Measurements from ENCODE around the gene RIMS3.

The RIMS3 gene

DNA sequence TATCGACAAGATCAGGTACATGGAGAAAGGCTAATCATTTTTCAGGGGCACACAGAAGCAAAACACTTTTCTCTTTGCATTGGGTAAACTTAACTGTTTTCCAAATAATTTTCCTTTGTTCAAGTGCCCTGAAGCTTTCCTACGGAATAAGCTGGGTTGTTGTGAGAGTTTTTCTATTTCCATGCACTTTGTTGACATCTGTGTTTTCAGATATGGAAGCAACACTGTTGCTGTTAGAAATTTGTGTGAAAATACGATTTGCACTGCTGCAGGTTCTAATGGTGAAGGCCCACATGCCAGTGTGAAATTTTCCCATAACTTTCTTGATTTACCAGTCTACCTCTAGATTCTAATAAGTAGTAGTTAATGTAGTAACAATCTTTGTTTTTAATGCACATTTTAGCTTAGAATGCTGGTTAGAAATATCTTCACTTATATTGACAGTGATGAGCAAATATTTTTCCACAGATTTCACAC, 44.4 kb upstream of the RIMS3 start:
- Histone ChIP-seq H3K23ac (ENCODE audit: low read length) (no peak overlapping the region), H3K27me3 (ENCODE audit: insufficient read depth, low read length, poor library complexity) (no peaks in the 10 kb centered on the region), H3K18ac (ENCODE audit: low read length) (no peak overlapping the region), H2BK5ac (ENCODE audit: low read length) (no peak overlapping the region), H3K4me2 (ENCODE audit: low read length) (peak overlapping the region; percentile 57), H3K27ac (ENCODE audit: low read depth, low read length) (no peak overlapping the region), H3K9ac (ENCODE audit: low read length) (peak overlapping the region; percentile 77), H3K4ac (ENCODE audit: low read depth, low read length) (no peak overlapping the region), H3K36me3 (ENCODE audit: control insufficient read depth, insufficient read depth, low read length) (no peaks in the 10 kb centered on the region), H3K4me1 (ENCODE audit: control insufficient read depth, low read depth, low read length) (no peaks in the 10 kb centered on the region), H2BK15ac (replicated peaks; ENCODE audit: low read depth) (no peak overlapping the region), H4K8ac (ENCODE audit: low read depth, low read length) (no peak overlapping the region), H2AK5ac (ENCODE audit: low read length) (no peak overlapping the region), H3K79me1 (ENCODE audit: low read length) (peaks cover 3% of the 10 kb centered on the region), H3K79me2 (ENCODE audit: control insufficient read depth, insufficient read depth, low read length) (peaks cover 28% of the 10 kb centered on the region), H3K56ac (ENCODE audit: low read length) (peak overlapping the region; percentile 83), H2BK120ac (ENCODE audit: low read depth, low read length) (no peak overlapping the region), H3K4me3 (ENCODE audit: low read length) (peak overlapping the region; percentile 68), H4K5ac (ENCODE audit: low read length) (no peak overlapping the region)
- DNase-seq: no peak
- no CpG with 5 or more reads among the region's 3 CpGs for WGBS (ENCODE audit: extremely low coverage, insufficient coverage, low lambda C conversion rate)

GRCh38 chr1:40709100-40709801, 43.8 kb upstream of the RIMS3 start:
- Histone ChIP-seq H3K79me2 (ENCODE audit: control insufficient read depth, insufficient read depth, low read length) (peaks cover 33% of the 10 kb centered on the region), H3K79me1 (ENCODE audit: low read length) (peaks cover 3% of the 10 kb centered on the region), H3K4me2 (ENCODE audit: low read length) (peak overlapping the region; percentile 94), H4K5ac (ENCODE audit: low read length) (peak overlapping the region; percentile 23), H4K8ac (ENCODE audit: low read depth, low read length) (no peak overlapping the region), H3K4ac (ENCODE audit: low read depth, low read length) (peak overlapping the region; percentile 62), H3K18ac (ENCODE audit: low read length) (peak overlapping the region; percentile 92), H3K27ac (ENCODE audit: low read depth, low read length) (no peak overlapping the region), H3K9ac (ENCODE audit: low read length) (peak overlapping the region; percentile 80), H3K27me3 (ENCODE audit: insufficient read depth, low read length, poor library complexity) (no peaks in the 10 kb centered on the region), H2BK120ac (ENCODE audit: low read depth, low read length) (peak overlapping the region; percentile 35), H3K56ac (ENCODE audit: low read length) (peak overlapping the region; percentile 83), H3K4me1 (ENCODE audit: control insufficient read depth, low read depth, low read length) (no peaks in the 10 kb centered on the region), H3K23ac (ENCODE audit: low read length) (no peak overlapping the region), H2BK5ac (ENCODE audit: low read length) (no peak overlapping the region), H3K36me3 (ENCODE audit: control insufficient read depth, insufficient read depth, low read length) (no peaks in the 10 kb centered on the region), H3K4me3 (ENCODE audit: low read length) (peak overlapping the region; percentile 73), H2BK15ac (replicated peaks; ENCODE audit: low read depth) (no peak overlapping the region), H2AK5ac (ENCODE audit: low read length) (no peak overlapping the region)
- peak; percentile 99 for DNase-seq
- WGBS (ENCODE audit: extremely low coverage, insufficient coverage, low lambda C conversion rate): no CpG with 5 or more reads among the region's 10 CpGs

- H2AK5ac ChIP-seq (ENCODE audit: low read length): no peak overlapping the region
- H3K27ac ChIP-seq (ENCODE audit: low read depth, low read length): no peak overlapping the region
- H3K4me2 ChIP-seq (ENCODE audit: low read length): peak overlapping the region; percentile 94
- H3K18ac ChIP-seq (ENCODE audit: low read length): peak overlapping the region; percentile 92
- no peaks in the 10 kb centered on the region for H3K36me3 ChIP-seq (ENCODE audit: control insufficient read depth, insufficient read depth, low read length)
- H3K4me1 ChIP-seq (ENCODE audit: control insufficient read depth, low read depth, low read length): no peaks in the 10 kb centered on the region
- H3K27me3 ChIP-seq (ENCODE audit: insufficient read depth, low read length, poor library complexity): no peaks in the 10 kb centered on the region
- H3K79me2 ChIP-seq (ENCODE audit: control insufficient read depth, insufficient read depth, low read length): peaks cover 33% of the 10 kb centered on the region
- H3K4me3 ChIP-seq (ENCODE audit: low read length): peak overlapping the region; percentile 73
- no peak overlapping the region for H4K8ac ChIP-seq (ENCODE audit: low read depth, low read length)
- peak; percentile 95 for DNase-seq
- WGBS (ENCODE audit: extremely low coverage, insufficient coverage, low lambda C conversion rate): no CpG with 5 or more reads among the region's 3 CpGs
- peak overlapping the region; percentile 80 for H3K9ac ChIP-seq (ENCODE audit: low read length)
- H3K4ac ChIP-seq (ENCODE audit: low read depth, low read length): no peak overlapping the region
- peaks cover 3% of the 10 kb centered on the region for H3K79me1 ChIP-seq (ENCODE audit: low read length)
- H3K56ac ChIP-seq (ENCODE audit: low read length): peak overlapping the region; percentile 75
- no peak overlapping the region for H2BK120ac ChIP-seq (ENCODE audit: low read depth, low read length)
- no peak overlapping the region for H2BK15ac ChIP-seq (replicated peaks; ENCODE audit: low read depth)
- no peak overlapping the region for H2BK5ac ChIP-seq (ENCODE audit: low read length)
- no peak overlapping the region for H3K23ac ChIP-seq (ENCODE audit: low read length)
- H4K5ac ChIP-seq (ENCODE audit: low read length): no peak overlapping the region
Measured at GRCh38 chr1:40708750-40709099, 43.2 kb upstream of the RIMS3 start.

DNA sequence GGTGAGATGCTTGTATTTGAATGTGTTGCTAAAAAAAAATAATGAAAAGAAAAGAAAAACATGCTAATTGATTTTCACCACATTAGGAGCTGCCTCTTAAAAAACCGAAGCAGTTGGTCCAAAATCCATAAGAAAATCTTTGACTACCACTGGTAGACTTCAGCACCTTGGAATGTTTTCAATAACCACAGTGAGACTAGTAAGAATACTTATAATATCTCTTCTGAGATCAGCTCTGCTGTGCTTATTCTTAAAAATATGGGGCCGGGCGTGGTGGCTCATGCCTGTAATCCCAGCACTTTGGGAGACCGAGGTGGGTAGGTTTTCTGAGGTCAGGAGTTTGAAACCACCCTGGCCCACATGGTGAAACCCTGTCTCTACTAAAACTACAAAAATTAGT, 41.1 kb upstream of the RIMS3 start:
- H3K23ac ChIP-seq (ENCODE audit: low read length): no peak overlapping the region
- H3K56ac ChIP-seq (ENCODE audit: low read length): no peak overlapping the region
- H4K5ac ChIP-seq (ENCODE audit: low read length): no peak overlapping the region
- no peak overlapping the region for H3K27ac ChIP-seq (ENCODE audit: low read depth, low read length)
- H3K36me3 ChIP-seq (ENCODE audit: control insufficient read depth, insufficient read depth, low read length): no peaks in the 10 kb centered on the region
- no peak overlapping the region for H3K4me2 ChIP-seq (ENCODE audit: low read length)
- H2BK15ac ChIP-seq (replicated peaks; ENCODE audit: low read depth): no peak overlapping the region
- no peak for DNase-seq
- H3K18ac ChIP-seq (ENCODE audit: low read length): no peak overlapping the region
- H3K79me2 ChIP-seq (ENCODE audit: control insufficient read depth, insufficient read depth, low read length): peaks cover 32% of the 10 kb centered on the region
- H3K4me1 ChIP-seq (ENCODE audit: control insufficient read depth, low read depth, low read length): no peaks in the 10 kb centered on the region
- no CpG with 5 or more reads among the region's 4 CpGs for WGBS (ENCODE audit: extremely low coverage, insufficient coverage, low lambda C conversion rate)
- no peak overlapping the region for H3K4me3 ChIP-seq (ENCODE audit: low read length)
- H2BK5ac ChIP-seq (ENCODE audit: low read length): no peak overlapping the region
- H2BK120ac ChIP-seq (ENCODE audit: low read depth, low read length): no peak overlapping the region
- H3K4ac ChIP-seq (ENCODE audit: low read depth, low read length): no peak overlapping the region
- no peak overlapping the region for H3K9ac ChIP-seq (ENCODE audit: low read length)
- no peaks in the 10 kb centered on the region for H3K27me3 ChIP-seq (ENCODE audit: insufficient read depth, low read length, poor library complexity)
- H2AK5ac ChIP-seq (ENCODE audit: low read length): no peak overlapping the region
- H4K8ac ChIP-seq (ENCODE audit: low read depth, low read length): no peak overlapping the region
- peaks cover 5% of the 10 kb centered on the region for H3K79me1 ChIP-seq (ENCODE audit: low read length)

GRCh38 chr1:40704817-40705733, 39.6 kb upstream of the RIMS3 start:
- no peak overlapping the region for H3K18ac ChIP-seq (ENCODE audit: low read length)
- no peak overlapping the region for H3K4me3 ChIP-seq (ENCODE audit: low read length)
- no peak overlapping the region for H3K27ac ChIP-seq (ENCODE audit: low read depth, low read length)
- peaks cover 7% of the 10 kb centered on the region for H3K79me1 ChIP-seq (ENCODE audit: low read length)
- H3K4ac ChIP-seq (ENCODE audit: low read depth, low read length): no peak overlapping the region
- no peaks in the 10 kb centered on the region for H3K4me1 ChIP-seq (ENCODE audit: control insufficient read depth, low read depth, low read length)
- H3K4me2 ChIP-seq (ENCODE audit: low read length): no peak overlapping the region
- H3K27me3 ChIP-seq (ENCODE audit: insufficient read depth, low read length, poor library complexity): no peaks in the 10 kb centered on the region
- no peak overlapping the region for H2BK5ac ChIP-seq (ENCODE audit: low read length)
- no peaks in the 10 kb centered on the region for H3K36me3 ChIP-seq (ENCODE audit: control insufficient read depth, insufficient read depth, low read length)
- H3K56ac ChIP-seq (ENCODE audit: low read length): no peak overlapping the region
- peak overlapping the region; percentile 10 for H3K23ac ChIP-seq (ENCODE audit: low read length)
- no peak overlapping the region for H4K5ac ChIP-seq (ENCODE audit: low read length)
- H3K9ac ChIP-seq (ENCODE audit: low read length): no peak overlapping the region
- peaks cover 34% of the 10 kb centered on the region for H3K79me2 ChIP-seq (ENCODE audit: control insufficient read depth, insufficient read depth, low read length)
- WGBS (ENCODE audit: extremely low coverage, insufficient coverage, low lambda C conversion rate): no CpG with 5 or more reads among the region's 3 CpGs
- H2BK15ac ChIP-seq (replicated peaks; ENCODE audit: low read depth): no peak overlapping the region
- H2BK120ac ChIP-seq (ENCODE audit: low read depth, low read length): no peak overlapping the region
- DNase-seq: no peak
- H4K8ac ChIP-seq (ENCODE audit: low read depth, low read length): no peak overlapping the region
- no peak overlapping the region for H2AK5ac ChIP-seq (ENCODE audit: low read length)
